ENCODE measurements around the gene HERC6.

DNA sequence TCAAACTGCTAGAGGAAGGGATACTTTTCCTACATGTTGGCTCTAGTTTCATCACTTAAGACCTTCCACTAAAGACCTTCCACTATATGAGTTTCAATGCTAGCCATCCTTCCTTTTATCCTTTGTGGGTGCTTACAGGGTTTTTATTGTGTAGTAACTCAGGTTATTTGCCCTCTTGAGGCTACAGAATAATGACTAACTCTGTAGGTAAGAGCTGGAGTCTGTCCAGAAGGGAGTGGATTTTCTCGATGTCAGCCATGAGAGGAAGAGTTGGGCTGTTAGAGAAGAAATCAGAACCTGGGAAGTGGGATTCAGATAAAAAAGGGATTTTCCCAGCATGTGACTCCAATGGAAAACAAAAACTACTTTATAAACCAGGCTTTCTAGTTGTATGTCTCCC is 50.7 kb downstream of the HERC6 start:
- TF ChIP-seq, protein P1, sequence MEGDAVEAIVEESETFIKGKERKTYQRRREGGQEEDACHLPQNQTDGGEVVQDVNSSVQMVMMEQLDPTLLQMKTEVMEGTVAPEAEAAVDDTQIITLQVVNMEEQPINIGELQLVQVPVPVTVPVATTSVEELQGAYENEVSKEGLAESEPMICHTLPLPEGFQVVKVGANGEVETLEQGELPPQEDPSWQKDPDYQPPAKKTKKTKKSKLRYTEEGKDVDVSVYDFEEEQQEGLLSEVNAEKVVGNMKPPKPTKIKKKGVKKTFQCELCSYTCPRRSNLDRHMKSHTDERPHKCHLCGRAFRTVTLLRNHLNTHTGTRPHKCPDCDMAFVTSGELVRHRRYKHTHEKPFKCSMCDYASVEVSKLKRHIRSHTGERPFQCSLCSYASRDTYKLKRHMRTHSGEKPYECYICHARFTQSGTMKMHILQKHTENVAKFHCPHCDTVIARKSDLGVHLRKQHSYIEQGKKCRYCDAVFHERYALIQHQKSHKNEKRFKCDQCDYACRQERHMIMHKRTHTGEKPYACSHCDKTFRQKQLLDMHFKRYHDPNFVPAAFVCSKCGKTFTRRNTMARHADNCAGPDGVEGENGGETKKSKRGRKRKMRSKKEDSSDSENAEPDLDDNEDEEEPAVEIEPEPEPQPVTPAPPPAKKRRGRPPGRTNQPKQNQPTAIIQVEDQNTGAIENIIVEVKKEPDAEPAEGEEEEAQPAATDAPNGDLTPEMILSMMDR (IDR thresholded peaks at IDR 0.05; ENCODE audit: poor library complexity, severe bottlenecking), result no peak
- TF ChIP-seq, protein P2, sequence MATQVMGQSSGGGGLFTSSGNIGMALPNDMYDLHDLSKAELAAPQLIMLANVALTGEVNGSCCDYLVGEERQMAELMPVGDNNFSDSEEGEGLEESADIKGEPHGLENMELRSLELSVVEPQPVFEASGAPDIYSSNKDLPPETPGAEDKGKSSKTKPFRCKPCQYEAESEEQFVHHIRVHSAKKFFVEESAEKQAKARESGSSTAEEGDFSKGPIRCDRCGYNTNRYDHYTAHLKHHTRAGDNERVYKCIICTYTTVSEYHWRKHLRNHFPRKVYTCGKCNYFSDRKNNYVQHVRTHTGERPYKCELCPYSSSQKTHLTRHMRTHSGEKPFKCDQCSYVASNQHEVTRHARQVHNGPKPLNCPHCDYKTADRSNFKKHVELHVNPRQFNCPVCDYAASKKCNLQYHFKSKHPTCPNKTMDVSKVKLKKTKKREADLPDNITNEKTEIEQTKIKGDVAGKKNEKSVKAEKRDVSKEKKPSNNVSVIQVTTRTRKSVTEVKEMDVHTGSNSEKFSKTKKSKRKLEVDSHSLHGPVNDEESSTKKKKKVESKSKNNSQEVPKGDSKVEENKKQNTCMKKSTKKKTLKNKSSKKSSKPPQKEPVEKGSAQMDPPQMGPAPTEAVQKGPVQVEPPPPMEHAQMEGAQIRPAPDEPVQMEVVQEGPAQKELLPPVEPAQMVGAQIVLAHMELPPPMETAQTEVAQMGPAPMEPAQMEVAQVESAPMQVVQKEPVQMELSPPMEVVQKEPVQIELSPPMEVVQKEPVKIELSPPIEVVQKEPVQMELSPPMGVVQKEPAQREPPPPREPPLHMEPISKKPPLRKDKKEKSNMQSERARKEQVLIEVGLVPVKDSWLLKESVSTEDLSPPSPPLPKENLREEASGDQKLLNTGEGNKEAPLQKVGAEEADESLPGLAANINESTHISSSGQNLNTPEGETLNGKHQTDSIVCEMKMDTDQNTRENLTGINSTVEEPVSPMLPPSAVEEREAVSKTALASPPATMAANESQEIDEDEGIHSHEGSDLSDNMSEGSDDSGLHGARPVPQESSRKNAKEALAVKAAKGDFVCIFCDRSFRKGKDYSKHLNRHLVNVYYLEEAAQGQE (IDR thresholded peaks at IDR 0.05; ENCODE audit: borderline replicate concordance), result no peak
- TF ChIP-seq EZH2 (IDR thresholded peaks at IDR 0.05; ENCODE audit: borderline replicate concordance, insufficient read depth, low read length, poor library complexity, severe bottlenecking), result no peak

Data from neural cell (in vitro differentiated cells).